Islet precursor cell (in vitro differentiated cells): ENCODE results near the gene TLX3.
A peak's percentile ranks its signal among the peaks of the same experiment; 100 is the strongest.
"Not testable (repeated sequence)": the region's sequence is repeated elsewhere in the genome, so short reads cannot be mapped to it uniquely, and the experiment has no call there.

Experiments
- DNase-seq: peaks from one replicate; pipeline ENCODE4 v3.0.0-alpha.2; 2018

The TLX3 gene

GRCh38 chr5:171308453-171309275 lies at the start of gene TLX3:
TLX3 (plus strand) TSS chr5:171309248; CDS start chr5:171309366, 118 bp downstream.
- peak; percentile 84 for DNase-seq

- DNase-seq: no peak
Observed at GRCh38 chr5:171261361-171261760, 47.7 kb upstream of the TLX3 start.

DNA sequence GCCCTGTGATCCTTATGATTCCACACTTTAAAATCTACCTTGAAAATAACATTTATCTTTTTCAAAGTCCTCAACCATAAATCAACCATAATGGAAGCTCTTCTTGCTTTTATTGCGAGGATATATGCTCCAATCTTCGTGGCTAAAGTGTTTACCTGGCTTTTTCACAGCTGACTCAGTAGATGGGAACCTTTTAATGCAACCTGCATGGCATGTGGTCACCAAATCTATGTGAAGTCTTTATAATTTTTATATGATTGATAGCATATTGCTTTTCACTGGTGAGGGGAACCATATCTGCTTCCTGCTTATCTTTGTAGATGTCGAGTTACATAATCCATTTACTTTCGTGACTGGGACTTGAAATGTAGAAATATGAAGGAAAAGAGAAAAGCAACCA lies 47.1 kb upstream of the TLX3 start:
- DNase-seq: no peak

GRCh38 chr5:171263181-171263580 lies 45.9 kb upstream of the TLX3 start:
- DNase-seq: no peak

- DNase-seq: no peak
Observed at GRCh38 chr5:171264843-171265242, 44.2 kb upstream of the TLX3 start.

- DNase-seq: no peak
Observed at GRCh38 chr5:171268700-171269620, 40.1 kb upstream of the TLX3 start.

GRCh38 chr5:171269717-171270116 lies 39.3 kb upstream of the TLX3 start:
- no peak for DNase-seq

- no peak for DNase-seq
Observed at GRCh38 chr5:171270136-171270535, 38.9 kb upstream of the TLX3 start.

- DNase-seq: no peak
Observed at GRCh38 chr5:171271798-171272197, 37.2 kb upstream of the TLX3 start.

GRCh38 chr5:171272996-171273970 lies 35.8 kb upstream of the TLX3 start:
- DNase-seq: peak; percentile 77

- DNase-seq: no peak
Observed at GRCh38 chr5:171275841-171276544, 33.1 kb upstream of the TLX3 start.

DNA sequence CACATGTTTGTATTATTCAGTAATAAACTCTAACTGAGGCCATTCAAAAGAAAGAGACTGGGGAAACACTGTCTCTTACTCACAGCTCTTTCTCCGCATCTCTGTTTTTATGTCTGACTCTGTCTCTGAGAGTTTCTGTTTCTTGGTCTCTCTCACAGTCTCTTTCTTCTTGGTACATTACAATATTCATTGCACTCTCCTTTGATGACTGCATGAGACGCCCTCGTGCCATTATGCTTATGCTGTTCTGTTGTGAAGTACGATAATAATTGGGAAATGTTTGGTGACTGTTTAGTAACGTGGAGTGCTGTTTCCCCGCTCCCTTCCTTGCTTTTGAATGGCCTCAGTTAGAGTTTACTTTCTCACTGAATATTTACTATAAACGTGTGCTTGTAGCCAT lies 25.3 kb upstream of the TLX3 start:
- no peak for DNase-seq

GRCh38 chr5:171285465-171285864 lies 23.6 kb upstream of the TLX3 start:
- no peak for DNase-seq

DNA sequence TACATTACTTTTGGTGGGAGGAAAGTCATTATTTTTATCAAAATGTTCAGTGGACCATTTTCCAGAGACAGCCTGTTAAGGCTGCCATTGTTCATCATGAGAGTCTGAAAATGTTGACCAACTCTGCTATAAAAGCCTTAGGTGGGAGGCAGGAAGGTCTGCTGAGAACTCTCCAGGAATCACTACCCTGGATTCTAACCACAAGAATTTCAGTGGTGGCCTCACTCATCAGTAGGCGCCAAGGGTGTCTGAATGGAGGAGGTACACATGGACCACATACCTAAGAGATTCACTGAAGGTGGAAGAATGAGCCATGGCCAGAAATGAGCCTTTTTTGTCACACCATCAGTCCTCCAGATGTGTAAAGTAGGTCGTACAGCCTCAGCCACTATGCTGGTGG lies 21.0 kb upstream of the TLX3 start:
- no peak for DNase-seq

DNA sequence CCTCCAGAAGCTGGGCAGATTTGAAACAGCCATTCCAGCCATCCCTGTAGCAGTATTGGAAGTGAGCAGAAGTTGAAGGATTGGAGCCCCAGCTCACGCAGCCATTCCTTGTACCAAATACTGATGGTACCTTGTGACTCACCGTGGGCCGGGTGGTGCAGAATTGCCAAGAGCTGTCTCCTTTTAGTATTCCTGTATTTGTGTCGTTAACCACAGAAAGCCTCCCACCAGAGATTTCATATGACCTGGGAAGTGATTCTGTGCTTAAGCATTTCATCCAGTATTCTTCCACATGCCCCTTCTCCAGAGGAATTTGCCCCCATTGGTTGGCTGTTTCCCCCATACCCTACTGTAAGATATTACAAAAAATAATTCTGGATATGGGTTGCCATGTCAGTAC lies 17.7 kb upstream of the TLX3 start:
- DNase-seq: no peak

GRCh38 chr5:171295299-171295698 lies 13.7 kb upstream of the TLX3 start:
- DNase-seq: no peak

DNA sequence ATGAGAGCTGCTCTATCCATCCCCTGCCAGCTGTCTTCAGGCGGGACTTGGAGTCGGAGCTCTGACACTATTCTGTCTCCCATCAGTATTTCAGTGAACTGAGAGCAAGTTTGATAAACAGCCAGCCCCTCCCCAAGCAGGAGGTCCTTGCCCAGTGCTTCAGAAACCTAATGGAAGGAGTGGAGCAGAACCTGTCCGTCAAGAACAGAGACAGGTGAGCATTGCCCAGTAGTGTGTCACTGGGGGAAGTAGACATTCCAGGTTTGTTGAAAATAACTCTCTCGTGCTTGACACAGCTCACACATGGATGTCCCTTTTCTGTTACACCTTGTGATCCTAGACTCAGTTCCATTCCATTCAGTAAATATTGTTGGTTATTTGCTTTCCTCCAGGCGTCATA lies 13.2 kb upstream of the TLX3 start:
- DNase-seq: peak; percentile 85

GRCh38 chr5:171297941-171298340 lies 11.1 kb upstream of the TLX3 start:
- not testable (repeated sequence) for DNase-seq

DNA sequence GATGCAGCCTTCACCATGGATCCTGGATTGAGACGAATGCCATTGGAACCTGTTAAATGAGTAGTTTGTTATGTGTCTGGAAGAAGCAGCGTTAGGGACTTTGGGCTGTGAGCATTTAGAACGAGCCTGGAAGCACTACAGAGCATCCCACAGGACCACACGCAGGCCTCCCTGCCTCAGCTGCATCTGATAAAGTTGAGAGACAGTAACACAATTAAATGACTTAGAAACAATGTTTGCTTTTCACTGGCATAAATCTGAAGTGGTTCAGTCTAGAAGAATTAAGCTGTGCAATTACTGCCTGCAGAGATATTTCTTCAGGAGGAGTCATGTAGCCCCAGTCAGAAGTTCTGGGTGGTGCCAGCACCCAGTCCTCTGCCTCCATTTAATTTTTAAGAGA lies 9.8 kb upstream of the TLX3 start:
- DNase-seq: no peak

GRCh38 chr5:171299851-171300250 lies 9.2 kb upstream of the TLX3 start:
- no peak for DNase-seq

DNA sequence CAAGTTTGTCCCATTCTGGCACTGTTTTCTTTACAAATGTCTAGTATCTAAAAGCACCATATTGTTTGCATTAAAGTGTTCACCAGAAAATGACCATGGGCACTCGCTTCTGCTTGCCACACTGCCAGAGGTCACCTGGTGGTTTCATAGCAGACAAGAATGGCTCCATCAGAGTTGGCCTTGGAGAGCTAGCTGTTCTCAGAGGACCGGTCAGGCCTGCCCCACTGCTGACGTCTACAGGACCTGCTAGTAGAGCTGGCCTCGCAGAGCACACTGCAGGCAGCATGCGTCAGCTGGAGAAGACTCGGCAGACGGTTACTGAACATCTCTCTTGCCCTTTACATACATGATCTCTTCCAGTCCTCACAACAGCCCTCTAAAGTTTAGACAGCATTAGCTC lies 8.7 kb upstream of the TLX3 start:
- no peak for DNase-seq

- peak; percentile 22 for DNase-seq
Observed at GRCh38 chr5:171306166-171306565, 2.9 kb upstream of the TLX3 start.
